ENCODE measurements around the gene CHSY1.
"Not testable (repeated sequence)": the region's sequence is repeated elsewhere in the genome, so short reads cannot be mapped to it uniquely, and the experiment has no call there.

The CHSY1 gene

DNA sequence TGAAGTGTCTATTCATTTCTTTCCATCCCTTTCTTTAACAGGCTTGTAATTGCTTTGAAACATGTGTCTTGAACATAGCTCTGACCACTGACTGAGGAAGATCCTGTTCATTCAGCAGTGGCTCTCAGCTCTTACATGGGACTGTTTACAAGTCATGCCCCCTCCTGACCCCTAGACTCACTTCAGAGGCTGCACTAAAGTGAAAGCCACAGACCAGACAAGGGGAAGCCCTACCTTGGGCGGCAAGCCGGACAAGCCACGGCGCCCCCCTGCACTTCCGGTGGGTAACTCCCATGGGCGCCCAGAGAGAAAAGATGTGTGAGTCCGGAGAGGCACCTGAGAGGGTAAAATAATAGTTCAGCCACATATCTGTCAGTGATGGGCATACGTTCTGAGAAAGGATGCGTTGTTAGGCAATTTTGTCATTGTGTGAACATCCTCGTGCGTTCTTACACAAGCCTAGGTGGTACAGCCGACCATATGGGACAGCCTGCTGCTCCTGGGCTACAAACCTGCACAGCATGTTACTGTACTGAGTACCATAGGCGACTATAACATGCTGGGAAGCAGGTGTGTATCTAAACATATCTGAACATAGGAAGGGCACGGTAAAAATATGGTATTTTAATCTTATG is 116.2 kb downstream of the CHSY1 start:
- DNase-seq (ENCODE audit: low read depth): no peak

GRCh38 chr15:101134780-101135179 is 117.1 kb downstream of the CHSY1 start:
- DNase-seq (ENCODE audit: low read depth): no peak

- no peak for DNase-seq (ENCODE audit: low read depth)
These were observed 118.0 kb downstream of the CHSY1 start for GRCh38 chr15:101133751-101134261.

GRCh38 chr15:101133181-101133460 is 118.7 kb downstream of the CHSY1 start:
- DNase-seq (ENCODE audit: low read depth): no peak

GRCh38 chr15:101132390-101133180 is 119.3 kb downstream of the CHSY1 start:
- DNase-seq (ENCODE audit: low read depth): no peak

DNA sequence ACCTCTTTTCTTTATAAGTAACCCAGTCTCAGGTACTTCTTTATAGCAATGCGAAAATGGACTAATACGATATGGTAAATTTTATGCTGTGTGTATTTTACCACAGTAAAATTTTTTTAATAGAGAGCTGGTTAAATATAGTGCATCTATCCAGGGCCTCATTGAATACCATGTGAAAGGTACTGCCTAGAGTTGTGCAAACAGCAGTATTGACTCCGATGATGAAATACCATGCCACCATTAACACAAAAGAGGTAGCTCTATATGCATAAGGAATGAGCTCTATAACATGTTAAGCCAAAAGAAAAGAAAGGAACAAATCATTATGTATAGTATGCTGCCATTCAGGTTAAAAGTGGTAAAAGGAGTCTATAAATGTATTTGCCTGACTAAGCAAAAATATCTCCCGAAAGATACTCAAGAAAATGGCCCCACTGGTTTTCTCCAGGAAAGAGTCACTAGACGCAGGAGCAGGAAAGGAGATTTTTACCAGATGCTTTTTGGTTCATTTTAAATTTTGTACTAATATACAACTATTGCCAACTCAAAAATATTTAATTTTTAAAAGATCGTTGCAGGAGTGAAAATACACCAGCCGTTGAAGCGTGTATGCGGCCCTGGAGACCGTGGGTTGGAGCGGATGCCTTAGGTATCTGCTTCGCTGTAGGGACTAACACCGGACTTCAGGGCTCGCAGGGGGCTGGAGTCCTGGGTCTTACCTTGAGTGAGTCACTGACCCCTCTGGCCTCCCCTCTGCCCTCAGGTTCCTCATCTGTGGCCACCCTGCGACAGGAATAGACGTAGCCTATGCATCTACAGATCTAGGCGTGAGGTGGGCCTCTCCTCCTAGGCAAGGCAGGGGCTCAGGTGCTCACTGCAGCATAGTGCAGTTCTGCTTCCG is 120.1 kb downstream of the CHSY1 start:
- DNase-seq (ENCODE audit: low read depth): no peak

GRCh38 chr15:101129851-101130380 is 121.9 kb downstream of the CHSY1 start:
- no peak for DNase-seq (ENCODE audit: low read depth)

DNA sequence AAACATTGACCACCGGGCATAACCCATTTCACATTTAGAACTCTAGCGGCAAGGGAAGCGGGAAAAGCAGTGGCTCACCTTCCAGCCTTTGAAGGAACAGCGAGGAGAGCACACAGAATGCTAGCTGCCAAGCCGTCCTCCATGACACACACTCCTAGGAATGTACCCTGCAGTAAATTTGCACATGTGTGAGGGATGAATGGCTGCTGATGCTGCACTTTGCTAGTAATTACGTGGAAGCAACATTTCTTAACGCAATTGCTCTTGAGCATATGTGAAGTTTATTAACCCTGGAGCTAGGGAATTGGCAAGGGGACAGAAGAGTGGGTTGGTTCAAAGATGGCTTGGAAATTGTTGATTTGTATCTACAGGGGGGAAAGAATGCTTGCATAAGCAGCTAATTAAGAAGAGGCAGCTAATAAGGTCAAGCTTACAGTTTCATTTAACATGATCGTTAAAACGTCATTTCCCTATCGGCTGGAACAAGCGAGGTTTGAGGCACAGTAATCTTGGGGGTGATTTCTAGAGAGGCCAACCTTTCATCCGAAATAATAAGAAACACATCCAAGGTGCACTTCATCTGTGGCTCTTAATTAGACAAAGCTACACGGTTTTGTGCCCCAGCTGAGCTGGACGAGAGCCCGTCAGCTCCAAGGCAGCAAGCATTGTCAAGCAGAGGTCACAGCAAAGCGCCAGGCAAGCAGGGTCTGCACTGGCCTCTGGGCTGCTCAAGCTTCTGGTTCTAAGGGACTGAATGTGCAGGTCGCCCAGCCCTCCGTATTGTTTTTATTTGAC is 123.4 kb downstream of the CHSY1 start:
- DNase-seq (ENCODE audit: low read depth): no peak

GRCh38 chr15:101127506-101128076 is 124.3 kb downstream of the CHSY1 start:
- peak; percentile 33 for DNase-seq (ENCODE audit: low read depth)

DNA sequence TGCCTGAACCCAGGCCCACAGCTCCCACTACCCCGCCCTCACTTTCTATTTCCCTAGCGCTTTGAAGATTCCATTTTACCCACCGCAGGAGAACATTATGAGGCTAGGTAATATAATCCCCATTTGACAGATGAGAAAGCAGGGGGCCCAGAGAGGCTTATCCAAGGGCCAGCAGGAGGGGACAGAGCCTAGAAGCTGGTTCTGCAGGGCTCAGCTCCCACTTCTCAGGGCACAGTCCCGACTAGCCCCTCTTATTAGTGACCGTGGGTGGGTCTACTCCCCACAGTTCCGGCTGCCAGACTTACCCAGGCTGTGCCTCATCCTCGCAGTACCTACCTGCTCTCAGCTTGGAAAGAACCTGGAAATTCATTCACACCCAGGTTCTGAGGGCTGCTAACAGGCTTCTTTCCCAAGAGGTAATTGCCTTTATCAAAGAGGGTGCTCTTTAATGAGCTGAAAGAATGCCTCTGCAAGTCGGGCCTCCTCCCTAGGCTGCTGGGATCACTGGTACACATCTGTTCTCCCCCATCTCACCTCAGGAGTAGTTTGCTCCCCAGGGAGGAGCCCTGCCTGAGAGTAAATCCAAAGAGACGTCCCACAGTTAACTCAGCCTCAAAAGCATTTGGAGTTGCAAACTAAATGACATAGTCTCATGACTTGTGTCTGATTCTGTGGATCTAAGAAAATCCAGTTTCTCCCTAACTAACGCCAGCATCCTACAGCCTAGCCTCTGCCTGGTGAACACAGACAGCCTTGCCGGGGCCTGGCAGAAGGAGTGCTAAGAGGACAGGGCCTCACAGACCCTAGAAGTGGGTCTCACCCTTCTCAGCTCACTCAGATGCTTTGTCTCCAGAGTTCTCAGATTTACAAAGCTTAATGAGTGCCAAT is 125.0 kb downstream of the CHSY1 start:
- DNase-seq (ENCODE audit: low read depth): peak; percentile 15

DNA sequence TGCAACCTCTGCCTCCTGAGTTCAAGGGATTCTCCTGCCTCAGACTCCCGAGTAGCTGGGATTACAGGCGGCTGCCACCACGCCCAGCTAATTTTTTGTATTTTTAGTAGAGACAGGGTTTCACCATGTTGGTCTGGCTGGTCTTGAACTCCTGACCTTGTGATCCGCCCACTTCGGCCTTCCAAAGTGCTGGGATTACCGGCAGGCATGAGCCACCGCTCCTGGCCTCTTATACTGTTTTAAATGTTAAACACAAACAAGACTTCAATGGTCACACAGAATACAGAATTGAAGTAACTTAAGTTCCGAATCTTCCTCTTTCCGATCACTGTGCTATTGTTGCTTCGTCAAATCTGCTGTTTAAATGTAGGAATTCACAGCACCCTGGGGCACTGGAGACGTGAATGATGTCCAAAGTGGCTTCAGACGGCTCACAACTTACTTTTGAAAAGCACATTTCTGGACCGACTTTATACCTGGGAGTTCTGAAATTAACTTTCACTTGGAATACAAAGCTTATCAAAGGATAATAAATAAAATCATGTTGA is 125.9 kb downstream of the CHSY1 start:
- not testable (repeated sequence) for DNase-seq (ENCODE audit: low read depth)
